Stimulated activated CD8-positive, alpha-beta memory T cell treated with anti-CD3 and anti-CD28 coated beads, Interleukin-2, amount 100 ng/mL, for 48 hours (primary cell): ENCODE measurements around the gene OR4F6.

Experiments used
- DNase-seq, 2 donors: peaks; one replicate each; pipeline ENCODE4 v3.0.0-alpha.2; 2020; ENCODE audit warnings: low read depth in 2 of 2

Gene OR4F6

DNA sequence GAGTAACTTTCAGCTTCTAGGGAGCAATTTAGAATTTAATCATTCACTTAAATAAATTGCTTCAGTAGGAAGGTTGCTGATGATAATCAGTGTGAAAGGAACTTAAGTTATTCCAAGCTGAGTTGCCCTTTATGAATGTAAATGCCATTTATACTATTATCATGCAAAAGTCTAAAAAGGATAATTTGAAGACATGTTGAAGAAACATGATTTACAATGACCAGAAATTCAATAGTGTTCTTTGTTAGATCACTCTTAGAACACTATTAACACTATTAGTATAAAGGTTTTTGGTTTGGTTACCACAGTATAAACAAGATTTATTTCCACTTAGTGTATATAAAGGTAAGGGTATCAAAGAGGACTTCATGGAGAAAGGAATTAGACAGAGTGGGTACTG lies 1.6 kb downstream of the OR4F6 start:
- no peak for DNase-seq

DNA sequence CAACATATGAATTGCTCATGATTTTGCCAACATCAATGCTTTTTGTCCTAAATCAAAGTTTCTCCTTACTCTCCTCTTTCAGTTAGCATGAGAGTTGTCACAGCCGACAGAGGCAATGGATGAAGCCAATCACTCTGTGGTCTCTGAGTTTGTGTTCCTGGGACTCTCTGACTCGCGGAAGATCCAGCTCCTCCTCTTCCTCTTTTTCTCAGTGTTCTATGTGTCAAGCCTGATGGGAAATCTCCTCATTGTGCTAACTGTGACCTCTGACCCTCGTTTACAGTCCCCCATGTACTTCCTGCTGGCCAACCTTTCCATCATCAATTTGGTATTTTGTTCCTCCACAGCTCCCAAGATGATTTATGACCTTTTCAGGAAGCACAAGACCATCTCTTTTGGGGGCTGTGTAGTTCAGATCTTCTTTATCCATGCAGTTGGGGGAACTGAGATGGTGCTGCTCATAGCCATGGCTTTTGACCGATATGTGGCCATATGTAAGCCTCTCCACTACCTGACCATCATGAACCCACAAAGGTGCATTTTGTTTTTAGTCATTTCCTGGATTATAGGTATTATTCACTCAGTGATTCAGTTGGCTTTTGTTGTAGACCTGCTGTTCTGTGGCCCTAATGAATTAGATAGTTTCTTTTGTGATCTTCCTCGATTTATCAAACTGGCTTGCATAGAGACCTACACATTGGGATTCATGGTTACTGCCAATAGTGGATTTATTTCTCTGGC lies 2.5 kb downstream of the OR4F6 start:
- no peak for DNase-seq

DNA sequence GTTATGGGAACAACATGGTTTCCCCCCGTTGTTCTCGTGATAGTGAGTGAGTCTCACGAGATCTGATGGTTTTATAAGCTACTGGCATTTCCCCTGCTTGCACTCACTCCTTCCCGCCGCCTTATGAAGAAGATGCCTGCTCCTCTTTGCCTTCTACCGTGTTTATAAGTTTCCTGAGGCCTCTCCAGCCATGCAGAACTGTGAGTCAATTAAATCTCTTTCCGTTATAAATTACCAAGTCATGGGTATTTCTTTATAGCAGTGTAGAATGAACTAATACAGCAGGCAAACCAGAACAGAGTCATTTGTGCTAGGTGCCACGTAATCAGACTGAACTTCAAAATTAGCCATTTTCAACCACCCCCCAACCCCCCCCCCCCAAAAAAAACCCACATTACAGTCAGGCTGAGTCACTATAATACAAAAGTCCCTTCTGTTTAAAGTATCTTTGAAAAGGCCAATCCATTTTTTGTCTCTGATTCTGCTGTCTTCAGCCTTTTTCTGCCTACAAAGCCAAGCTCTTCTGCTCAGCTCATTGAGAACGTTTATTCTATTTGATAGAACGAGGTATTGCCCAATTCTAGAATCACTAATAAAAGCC lies 4.1 kb downstream of the OR4F6 start:
- no peak for DNase-seq

DNA sequence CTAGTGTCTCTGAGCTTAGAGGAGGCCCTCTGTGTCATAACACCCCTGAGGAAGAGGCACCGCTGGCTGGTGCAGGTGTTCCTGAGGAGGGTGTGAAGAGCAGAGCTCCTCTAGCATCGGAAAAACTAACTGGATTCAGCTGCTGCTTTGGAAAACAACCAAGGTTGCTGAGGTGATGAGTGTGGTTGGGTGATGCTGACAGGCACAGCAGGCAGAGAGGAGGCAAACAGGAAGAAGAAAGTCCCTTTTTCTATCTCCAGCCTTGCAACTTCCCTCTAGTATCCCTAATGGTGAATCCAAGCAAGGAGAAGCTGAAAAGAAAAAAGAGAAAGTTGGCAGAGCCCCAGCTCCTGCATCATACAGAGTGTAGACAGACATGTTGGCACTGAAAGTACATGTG lies 4.9 kb downstream of the OR4F6 start:
- no peak for DNase-seq

DNA sequence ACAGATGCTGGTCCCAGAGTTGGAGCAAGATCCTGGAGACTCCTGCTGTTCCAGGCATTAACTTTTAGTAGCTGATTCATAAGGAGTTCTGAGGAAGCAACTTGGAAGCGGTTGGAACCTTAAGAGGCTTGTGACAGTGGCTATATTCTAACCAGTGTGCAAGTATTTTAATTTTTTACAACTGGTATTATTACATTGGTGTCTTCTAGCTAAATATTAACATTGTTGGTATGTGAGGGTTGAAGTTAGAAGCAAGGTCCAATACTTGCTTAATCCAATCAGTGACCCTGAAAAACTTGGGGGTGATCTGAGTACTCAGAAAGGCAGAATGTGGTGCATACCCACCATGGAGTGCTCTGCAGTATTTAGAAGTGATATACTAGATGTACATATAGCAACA lies 7.1 kb downstream of the OR4F6 start:
- DNase-seq, result no peak

DNA sequence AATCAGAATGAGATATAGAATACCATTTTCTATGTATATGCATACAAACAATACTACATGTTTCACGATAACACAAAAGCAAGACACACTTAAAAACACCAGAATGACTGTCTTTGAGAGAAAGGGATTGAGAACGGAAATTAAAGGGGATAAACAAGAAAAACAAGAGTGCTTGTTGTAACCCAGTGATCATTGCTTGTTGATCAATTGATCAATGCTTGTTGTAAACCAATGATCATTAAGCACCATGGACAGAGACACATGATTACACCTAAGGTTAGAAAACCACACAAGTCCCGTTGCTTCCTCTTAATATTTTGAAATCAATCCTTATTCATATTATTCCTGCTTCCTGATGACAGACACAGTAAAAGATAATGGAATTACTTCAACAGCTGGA lies 7.6 kb downstream of the OR4F6 start:
- no peak for DNase-seq

DNA sequence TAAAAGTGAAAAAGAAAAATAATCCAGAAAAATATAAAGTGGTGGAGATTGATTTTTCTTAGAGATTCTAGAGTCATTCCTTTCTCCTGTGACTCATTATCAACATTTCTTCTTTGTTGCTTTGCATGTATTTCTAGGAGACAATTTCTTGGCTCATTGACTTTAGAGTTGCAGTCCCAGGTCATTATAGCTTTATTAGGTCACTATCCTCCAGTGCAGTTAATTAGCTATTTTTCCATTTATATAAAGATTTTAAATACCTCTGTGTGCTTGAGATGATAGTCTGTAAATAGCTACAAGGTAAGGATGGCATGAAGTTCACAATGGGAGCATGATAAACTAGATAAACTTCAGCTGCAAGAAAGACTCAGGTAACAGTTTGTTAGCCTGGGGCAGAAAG lies 8.6 kb downstream of the OR4F6 start, which contains the start of gene OR4F15:
TSS of gene OR4F15 (plus strand) at position 301 of the 400 bp plus-strand sequence. CDS start 5,985 bp downstream, outside the sequence.
- no peak for DNase-seq

DNA sequence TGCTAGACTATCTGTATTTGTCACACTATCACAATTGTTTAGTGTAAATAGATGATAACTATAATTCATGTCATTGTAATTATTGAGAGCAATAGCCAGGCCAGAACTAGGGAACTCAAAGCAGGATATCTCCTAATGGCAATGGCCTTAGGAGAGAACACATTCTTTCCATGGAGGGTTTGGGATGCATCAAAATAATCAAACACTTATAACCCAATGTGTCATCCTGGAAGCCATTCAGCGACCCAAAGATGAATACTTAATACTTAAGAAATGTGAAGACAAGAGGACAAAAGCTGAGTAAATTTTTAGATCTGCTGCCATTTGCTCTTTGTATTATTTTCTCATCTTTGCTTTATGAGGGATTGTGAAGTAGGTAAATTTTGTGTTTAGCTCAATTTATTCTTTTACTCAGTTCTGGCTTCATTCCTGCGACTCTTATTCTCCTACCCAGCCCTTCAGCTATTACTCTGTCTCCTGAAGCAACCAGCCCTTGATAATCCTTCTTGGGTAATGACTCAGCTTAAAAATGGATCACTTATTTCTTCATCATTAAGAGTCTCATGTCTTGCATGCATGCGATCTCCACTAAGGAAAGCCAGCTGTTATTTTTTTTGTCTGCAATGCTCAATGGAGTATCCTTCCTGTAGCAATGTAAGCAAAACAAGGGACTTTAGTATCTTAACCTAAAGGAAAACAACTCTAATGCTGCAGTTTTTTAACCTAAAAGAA lies 10.7 kb downstream of the OR4F6 start:
- DNase-seq, result no peak

DNA sequence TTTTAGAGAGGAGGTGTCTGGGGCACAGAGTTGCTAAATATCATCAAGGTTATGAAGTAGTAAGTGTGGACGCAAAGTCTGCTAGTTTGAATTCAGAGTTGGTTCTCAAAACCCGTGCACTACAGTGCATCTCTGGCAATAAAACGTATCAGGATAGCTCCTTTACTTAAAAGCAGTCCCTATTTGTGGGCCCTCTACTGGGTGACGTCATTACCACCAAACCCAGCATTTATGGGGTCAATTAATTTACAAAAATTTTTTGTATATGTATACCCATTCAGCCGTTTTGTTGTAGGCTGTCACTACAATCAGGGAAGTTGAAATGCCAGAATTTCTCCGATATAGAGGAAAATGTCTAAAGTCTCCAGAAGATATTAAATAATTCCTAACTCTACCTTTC lies 17.5 kb downstream of the OR4F6 start:
- DNase-seq, result no peak

DNA sequence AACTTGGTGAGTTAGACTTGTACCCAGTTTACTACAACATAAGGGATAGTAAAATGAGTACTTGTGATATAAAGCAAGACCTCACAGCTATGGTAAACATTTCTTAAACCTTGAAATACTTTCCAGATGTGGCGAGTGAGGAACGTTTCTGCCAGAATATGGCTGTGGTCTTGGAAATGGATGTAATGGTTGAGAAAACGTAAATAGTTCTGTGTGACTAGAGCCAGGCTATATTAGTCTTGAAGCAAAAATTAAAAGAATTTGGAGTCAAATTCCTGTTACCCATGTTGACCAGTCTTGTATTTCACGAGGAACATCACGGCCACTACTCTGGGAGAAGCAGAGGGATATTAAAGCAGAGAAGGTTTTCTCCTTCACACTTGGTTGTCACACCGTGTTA lies 23.9 kb downstream of the OR4F6 start:
- DNase-seq, result no peak

DNA sequence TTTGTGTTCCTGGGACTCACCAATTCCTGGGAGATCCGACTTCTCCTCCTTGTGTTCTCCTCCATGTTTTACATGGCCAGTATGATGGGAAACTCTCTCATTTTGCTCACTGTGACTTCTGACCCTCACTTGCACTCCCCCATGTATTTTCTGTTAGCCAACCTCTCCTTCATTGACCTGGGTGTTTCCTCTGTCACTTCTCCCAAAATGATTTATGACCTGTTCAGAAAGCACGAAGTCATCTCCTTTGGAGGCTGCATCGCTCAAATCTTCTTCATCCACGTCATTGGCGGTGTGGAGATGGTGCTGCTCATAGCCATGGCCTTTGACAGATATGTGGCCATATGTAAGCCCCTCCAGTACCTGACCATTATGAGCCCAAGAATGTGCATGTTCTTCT lies 25.5 kb downstream of the OR4F6 start:
- DNase-seq, result no peak

DNA sequence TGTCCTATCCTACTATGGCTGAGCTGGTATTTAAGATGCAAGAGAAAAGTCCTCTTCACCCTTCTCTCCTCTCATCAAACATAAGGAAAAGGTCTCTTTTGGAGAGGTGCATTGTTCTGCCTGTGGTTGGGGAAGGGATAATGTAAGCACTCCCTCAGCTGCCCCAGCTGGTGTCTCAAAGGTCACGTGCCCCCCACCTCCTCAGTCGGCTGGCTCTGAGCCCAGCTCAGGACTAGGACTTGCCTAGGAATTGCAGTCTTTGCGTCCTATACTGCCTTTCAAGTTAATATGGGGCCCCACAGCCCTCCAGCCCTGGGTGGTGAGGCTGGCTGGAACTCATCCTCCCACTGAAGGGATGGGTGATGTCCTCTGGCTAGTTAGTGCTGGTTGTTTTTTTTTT lies 38.3 kb downstream of the OR4F6 start:
- DNase-seq, result no peak

DNA sequence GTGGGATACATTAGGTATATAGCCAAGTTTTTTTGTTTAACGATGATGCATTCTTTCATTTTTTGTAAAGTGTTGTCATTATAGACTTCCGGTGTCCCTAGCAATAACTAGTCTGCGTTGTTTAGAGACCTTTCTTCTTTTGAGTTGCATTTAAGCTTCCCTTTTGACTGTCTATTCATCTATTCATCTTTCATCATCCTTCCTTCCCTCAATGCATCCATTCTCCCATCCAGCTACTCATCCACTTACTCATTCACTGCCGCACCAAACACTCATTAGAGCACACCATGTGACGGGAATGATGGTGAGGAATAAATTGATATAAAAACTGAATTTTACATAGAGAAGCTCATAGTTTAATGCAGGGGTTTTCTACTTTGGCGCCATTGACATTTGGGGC lies 41.6 kb downstream of the OR4F6 start:
- DNase-seq, result no peak

DNA sequence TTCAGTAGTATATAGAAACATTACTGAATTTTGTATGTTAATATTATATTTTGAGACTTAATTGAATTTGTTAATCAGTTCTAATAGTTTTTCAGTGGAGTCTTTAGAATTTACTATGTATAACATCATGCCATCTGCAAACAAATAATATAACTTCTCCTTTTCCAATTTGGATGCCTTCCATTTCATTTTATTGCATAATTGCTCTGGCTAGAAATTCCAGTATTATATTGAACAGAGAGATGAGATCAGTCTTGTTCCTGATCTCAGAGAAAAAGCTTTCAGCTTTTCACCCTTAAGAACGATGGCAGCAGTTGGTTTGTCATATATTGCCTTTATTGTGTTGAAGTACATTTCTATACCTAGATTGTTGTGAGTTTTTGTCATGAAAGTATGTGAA lies 49.0 kb downstream of the OR4F6 start:
- DNase-seq, result no peak
